GM18499 (cell line): ENCODE data around the gene SETD1B.
"Not testable (repeated sequence)": the region's sequence is repeated elsewhere in the genome, so short reads cannot be mapped to it uniquely, and the experiment has no call there.

Experiments
- ATAC-seq: cut with Tn5 transposase; IDR thresholded peaks from one replicate; pipeline ENCODE4 v1.9.1; 2021; ENCODE audit warnings: moderate number of reproducible peaks; ENCODE audit not compliant: insufficient read depth, unreplicated experiment

The SETD1B gene

DNA sequence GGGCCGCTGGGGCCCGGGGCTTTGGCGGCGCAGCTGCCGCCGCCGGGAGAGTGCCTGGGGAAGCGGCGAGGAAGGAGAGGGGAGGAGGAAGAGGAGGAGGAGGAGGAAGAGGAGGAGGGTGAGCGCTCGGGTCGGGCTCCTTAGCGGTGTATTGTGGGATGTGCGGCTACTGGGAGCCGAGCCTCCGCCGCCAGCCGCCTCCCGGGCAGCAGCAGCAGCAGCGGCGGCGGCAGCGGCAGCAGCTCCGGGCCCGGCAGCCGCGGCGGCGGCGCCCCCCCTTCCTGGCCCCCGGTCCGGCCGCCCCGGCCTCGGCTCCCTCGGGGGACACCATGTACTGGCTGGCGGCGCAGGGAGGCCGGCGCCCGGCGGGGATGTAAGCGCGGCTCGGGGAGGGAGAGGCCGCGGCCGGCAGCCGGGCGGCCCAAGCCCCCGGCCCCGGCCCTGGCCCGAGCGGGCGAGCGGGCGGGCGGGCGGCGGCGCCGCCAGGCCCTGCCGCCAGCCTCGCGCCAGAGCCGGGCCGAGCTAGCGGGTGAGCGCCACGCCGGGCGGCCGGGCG, at the start of gene SETD1B:
TSS of gene SETD1B (plus strand) at position 149 of the 556 bp plus-strand sequence. CDS start 729 bp downstream, outside the sequence.
- no peak for ATAC-seq

DNA sequence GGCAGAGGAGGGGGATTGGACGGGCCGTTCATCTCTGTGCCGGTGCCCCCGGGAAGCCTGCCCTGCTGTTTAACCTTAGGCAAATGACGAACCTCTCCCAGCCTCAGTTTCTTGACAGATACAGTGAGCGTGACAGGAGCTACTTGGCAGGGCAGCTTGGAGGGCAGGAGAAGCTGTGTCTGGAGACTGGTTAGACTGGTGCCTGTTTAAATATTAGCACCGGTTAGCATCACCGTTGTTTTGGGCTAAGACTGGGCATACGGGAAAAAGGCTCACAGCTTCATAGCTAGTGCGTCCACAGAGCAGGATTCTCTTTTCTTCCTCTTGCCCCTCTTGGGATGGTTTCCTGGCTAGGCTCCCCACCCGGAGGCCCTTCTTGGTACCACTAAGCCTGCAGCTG, 49.0 kb upstream of the SETD1B start:
- ATAC-seq: no peak

DNA sequence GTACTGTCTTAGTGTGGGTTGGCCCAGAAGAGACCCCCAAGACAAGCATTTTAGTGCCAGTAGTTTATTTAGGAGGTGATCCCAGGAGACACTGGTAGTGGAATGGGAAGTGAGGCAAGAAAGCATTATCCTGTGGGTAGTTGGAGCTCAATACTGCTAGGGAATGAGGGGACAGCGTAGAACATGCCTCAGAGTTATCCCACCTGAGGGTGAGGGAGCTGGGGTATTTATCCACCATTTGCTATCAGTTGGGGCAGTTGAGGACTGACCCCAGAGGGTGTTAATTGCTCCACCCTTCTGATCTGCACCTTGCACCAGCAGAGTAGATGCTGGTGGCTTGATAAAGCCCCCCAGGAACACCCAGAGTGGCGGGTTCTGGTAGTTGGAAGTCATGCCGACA, 48.2 kb upstream of the SETD1B start:
- no peak for ATAC-seq

DNA sequence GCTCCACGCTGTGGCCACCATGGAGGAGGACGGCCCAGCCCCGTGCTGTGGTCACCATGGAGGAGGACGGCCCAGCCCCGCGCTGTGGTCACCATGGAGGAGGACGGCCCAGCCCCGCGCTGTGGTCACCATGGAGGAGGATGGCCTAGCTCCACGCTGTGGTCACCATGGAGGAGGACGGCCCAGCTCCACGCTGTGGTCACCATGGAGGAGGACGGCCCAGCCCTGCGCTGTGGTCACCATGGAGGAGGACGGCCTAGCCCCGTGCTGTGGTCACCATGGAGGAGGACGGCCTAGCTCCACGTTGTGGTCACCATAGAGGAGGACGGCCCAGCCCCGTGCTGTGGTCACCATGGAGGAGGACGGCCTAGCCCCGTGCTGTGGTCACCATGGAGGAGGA, 45.3 kb upstream of the SETD1B start:
- ATAC-seq: not testable (repeated sequence)

DNA sequence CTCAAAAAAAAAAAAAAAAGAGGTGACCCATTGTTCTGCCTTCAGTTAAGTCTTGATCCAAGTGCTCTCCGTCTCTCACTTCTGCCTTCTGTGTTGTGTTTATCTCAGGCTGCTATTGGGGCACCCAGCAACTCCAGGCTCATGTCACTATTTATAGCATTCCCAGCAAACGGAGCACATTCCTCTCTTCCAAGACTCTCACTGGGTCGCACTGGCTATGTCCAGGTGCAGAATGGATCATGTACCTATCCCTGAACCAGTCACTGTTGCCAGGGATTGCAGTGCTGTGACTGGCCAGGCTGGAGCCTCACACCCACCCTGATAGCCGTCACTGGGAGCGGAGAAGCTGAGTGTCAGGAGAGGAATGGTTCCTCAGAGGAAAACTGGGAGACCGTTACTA, 41.5 kb upstream of the SETD1B start:
- ATAC-seq: no peak

DNA sequence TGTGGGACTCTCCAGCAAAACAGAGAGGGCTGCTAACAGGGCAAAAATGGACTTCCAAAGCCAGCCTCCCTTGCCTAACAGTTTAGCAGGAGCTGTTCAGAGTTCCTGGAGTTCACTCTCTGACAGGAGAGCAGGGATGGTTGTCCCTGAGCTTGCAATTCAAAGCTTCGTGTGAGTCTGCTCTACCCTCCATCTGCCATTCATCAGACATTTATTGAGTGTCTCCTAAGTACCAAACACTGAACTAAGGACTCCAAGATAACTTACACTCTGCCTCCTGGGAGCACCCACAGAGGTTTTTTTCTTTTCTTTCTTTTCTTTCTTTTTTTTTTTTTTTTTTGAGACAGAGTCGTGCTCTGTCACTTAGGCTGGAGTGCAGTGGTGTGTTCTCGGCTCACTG, 39.0 kb upstream of the SETD1B start:
- no peak for ATAC-seq

DNA sequence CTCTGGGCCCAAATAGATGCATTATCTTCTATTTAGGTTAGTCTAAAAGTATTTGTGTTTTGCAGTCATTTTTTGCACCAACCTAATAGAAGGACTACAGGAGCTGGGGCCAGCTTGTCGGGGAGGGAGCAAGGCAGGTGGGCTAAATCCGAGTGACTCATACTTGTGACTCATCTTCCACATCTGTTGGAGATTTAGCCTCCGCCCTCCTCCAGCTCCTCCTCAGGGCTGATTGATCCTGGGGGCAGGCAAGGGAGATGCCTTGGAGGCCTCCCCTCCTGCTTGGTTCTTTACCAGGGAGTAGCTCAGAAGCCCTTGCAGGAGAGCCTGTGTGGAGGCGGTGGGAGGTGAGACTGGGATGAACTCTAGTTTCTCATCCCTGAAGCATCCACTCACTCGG, 38.2 kb upstream of the SETD1B start:
- ATAC-seq: no peak

DNA sequence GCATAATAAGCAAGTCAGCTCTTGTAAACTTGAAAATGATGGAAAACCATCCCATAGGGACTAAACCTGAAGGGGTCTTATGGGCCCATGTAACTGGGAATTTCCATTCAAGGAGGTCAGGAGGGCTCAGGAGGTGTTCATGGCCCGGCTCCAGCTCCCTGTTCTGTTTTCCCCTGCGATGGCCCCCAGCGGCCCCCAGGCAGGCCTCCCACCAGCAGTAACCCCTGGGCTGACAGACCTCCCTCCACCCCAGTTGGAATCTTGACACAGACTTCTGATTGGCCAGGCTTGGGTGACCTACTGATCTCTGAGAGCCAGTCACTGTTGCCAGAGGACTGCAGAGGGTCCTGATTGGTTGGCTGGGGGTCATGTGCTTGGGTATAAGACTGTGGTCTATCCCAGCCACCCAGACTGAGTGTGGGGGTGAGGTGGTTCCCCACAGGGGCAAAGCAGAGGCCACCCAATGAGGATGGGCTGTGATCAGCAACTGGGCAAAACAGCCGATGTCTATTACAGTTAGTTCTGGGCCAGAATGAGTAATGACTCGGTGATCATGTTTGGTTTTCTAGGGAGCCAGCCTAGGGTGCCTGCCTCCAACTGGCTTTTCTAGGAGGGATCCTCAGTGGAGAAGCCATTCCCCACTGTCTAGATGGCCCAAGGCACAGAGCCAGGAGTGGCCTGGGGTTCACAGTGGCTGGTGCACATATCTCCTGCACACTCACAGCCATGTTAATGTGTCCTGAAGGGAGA, 37.3 kb upstream of the SETD1B start:
- ATAC-seq: no peak

DNA sequence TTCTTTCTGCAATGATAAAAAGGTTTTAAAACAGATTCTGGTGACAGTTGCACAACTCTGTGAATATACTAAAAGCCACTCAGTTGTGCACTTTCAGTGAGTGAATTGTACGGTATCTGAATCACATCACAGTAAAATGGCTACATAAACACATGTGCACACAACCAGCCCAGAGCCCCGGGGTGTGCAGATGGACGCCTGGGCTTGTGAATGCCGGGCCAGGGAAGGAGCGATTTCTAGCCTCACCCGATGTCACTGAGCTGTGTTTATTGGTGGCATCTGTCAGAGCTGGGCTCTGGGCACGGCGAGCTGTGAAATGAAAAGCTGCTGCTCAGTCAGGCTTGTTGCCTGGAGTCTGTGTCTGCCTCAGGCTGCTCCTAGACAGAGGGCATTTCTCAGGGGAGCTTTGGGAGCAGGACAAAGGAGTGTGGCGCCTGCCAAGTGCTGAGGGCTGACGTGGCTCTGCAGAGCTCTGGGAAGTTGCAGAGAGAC, 36.2 kb upstream of the SETD1B start:
- no peak for ATAC-seq

DNA sequence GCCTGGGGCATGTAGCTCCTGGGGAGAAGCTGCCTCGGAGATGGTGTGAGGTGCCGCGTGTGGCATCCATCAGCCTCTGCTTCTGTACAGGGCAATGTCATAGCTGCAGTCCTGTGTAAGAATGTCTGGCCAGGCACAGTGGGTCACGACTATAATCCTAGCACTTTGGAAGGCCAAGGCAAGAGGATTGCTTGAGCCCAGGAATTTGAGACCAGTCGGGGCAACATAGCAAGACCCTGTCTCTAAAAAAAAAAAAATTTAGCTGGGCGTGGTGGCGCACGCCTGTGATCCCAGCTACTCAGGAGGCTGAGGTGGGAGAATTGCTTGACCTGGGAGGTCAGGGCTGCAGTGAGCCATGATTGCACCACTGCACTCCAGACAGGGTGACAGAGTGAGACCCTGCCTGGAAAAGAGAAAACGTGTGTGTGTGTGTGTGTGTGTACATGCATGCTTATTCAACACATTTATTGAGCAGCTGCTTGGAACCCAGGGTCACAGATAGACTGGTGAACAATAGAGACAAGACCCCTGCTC, 34.4 kb upstream of the SETD1B start:
- no peak for ATAC-seq

DNA sequence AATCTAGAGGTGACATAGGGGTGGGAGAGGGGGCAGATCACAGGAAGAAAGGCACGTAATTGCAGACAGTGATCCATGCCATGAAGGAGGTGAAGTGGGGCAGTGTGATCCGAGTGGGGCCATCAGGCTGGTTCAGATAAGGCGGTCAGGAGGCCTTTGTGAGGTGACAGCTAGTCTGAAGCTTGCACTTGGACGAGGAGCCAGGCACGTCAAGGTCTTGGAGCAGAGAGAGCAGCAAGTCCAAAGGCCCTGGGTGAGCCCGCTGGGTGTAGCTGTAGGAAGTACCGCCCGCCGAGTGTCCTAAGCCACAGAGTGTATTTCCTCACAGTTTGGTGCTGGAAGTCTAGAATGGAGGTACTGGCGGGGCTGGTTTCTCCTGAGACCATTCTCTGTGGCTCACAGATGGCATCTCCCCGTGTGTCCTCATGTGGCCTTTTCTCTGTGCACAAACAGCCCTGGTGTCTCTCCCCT, 33.9 kb upstream of the SETD1B start:
- no peak for ATAC-seq

DNA sequence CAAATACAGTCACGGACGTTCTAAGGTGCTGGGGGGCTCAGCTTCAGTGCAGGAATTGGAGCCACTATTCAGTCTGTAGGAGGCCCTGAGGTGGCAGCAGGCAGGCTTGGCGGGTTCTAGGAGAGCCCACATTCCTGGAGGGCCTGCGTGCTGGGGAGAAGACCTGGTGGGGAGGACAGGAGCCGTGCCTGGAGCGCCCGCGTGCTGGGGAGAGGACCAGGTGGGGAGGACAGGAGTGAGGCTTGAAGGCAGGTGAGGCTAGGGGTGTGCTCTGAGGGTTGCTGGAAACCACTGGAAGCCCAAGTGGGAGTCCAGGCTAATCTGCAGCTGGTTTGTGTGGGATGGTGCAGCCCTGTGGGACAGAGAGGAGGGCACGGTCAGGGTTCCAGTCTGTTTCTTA, 33.4 kb upstream of the SETD1B start:
- ATAC-seq: no peak

DNA sequence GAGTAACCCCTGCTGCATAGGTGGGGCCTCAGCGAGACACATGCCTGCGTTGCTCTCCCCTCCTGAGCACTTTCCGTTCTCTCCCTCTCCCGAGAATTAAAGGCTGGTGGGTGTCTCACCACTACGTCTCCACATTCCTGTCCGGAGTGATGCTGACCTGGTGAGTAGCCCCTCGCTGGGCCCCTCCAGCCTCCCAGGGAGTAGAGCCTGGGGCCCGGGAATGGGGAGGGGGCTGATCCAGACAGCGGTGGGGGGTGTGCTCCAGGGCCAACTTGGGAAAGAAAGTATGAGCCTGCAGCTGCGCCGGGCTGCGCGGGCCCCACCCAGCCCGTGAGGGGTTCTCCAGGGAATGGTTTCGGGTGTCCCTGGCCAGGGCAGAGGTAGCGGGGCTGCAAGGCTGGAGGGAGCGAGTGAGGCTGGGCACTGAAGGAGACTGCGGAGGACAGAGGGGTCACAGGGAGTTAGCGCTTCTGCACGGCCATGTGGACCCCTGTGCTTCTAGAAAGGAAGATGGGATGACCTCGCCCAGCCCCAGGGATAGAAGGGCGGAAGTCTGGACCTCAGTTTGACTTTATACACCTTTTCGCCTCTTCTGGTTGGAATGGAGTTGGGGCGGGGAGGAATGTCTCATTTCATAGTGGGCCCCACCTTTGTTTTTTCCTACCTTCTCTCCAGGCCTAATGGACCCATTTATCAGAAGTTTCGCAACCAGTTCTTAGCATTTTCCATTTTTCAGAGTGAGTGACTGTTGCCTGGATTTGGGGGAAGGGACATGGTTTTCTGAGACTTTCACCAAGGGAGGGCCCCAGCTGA, 32.8 kb upstream of the SETD1B start:
- no peak for ATAC-seq

DNA sequence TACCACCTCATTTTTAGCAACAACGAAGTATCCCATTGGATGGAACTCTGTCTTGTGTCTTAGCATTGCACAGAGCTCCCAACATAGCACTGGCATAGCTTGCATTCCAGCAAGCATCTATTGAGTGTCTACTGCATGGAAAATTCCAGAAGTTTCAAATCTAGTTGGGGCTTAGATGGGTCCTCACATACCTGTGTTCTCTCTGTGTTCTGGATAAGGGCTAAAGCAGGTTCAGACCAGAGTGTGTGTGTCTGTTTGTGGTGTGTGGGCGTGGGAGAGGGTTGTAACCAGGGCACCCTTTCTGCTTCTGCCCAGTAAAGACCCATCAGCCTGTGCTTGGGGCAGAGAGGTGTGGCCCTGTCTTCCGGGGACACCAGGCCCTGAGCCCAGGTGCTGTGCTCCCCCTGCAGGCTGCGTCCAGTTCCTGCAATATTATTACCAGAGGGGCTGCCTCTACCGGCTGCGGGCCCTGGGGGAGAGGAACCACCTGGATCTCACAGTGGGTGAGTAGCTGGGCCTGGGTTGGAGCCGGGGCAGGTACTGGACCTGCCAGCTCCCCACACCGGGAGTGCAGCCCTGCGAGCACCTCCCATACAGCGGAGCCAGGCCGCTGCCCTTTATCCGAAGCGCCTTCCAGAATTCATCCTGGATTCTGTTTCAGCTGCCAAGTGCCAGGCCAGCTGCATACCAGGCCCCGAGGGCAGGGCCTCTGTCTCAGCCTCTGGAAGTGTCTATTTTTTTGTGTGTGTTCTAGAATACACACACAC, 30.6 kb upstream of the SETD1B start:
- no peak for ATAC-seq

DNA sequence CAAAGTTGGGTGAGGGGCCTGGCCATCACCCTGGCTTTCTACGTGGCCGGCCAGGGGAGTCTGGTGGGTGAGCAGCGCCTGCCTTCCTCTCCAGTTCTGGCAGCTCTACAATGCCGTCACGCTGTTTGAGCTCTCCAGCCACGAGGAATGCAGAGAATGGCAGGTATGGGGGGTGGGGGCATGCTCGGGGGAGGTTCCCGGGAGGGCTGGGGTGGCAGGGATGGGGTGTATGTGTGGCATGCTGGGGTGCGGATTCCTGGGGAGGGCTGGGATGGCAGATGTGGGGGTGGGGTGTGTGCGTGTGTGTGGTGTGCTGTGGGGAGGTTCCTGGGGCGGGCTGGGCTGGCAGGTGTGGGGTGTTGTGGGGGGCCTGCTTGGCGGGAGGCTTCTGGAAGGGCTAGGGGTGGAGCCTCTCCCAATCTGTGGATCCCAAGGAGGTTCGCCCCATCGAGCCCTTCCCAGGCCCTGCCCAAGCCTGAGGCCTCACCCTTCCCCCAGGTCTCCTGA, 28.8 kb upstream of the SETD1B start:
- ATAC-seq: no peak

DNA sequence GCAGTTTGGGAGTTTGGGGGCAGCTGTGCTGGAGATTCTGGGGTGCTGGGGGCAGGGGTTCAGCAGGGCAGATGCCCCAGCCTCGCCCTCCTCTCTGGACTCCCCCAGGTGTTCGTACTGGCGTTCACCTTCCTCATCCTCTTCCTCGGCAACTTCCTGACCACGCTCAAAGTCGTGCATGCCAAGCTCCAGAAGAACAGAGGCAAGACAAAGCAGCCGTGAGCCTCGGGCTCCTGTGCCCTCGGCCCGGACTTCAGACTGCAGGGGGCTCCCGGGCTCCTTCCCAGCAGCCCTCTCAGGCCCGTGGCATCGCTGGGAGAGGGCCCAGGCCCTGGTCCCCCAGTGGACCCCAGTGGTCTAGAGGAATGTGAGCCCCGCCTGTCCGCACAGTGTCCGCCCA, 28.3 kb upstream of the SETD1B start:
- ATAC-seq: no peak

DNA sequence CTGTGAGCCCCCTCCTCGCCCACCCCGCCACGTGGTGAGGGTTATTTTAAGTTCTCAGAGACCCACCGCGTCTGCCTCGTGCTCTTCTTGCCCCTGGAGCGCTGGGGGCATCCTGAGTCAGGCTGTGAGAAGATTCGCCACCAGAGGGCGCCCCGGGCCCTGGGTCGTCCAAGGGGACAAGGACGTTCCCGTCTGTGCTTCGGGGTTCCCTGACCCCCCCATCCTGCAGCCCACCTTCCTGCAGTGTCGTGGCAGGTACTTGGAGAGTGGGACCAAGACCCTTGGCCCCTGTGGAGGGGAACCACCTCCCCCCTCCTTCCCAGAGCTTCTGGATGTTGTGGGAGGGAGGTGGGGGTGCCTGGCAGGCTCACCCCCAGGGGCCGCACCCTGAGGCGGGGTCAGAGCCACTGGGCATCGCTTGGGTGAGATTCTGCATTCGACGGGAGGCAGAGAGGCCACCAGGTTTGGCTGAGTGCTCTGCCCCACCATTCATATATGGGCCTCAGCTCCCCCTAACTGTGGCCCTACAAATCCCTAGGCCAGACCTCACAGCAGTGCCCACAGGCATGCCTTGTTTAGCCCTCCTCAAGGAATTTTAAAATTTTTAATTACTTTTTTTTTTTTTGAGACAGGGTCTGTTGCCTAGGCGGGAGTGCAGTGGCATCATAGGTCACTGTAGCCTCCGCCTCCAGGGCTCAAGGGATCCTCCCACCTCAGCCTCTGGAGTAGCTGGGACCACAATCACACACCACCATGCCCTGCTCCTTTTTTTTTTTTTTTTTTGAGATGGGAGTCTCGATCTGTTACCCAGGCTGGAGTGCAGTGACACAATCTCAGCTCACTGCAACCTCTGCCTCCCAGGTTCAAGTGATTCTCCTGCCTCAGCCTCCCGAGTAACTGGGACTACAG, 27.4 kb upstream of the SETD1B start:
- no peak for ATAC-seq

DNA sequence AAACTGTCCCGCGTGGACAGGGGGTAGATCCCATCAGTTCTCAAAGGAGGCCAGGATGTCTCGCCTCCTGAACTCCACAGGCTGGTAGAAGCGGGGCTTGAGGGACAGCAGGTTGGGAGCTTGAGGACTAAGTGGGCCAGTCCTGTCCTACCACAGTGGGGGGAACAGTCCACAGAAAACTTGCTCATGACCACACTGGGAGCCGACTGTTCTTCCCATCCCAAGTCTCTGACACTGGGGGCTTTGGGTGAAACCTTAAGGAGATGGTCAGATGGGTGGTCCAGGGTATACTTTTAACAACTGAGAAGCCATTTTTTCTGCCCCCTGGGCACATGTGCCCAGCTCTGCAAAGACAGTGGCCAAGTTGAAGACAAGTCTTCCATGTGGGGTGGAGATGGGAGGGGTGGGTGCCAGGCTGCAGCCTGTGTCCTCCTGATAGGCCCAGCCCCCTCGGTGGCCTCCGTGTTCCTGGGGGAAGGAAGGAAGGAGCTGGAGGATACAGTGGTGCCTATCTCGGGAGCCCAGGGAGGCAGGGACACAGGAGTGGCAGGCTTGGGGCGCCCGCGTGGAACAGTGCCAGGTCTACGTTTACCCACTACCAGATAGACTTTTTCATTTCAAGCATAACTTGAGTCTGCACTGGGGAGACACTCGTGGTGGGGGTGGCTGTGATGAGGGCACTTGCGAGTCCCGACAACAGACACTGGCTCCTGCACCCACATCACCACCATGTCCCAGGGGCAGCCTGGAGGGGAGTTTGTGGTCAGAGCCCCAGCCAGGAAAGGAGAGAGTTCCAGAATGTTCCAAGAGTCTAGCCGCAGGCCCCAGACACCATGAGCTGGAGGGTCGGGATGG, 25.0 kb upstream of the SETD1B start:
- no peak for ATAC-seq
